ENCODE data around the gene NEAT1. TPM values are rescaled to one million over a fixed set of nuclear protein-coding genes. Genes with fewer than 3 reads are reported as not detected.

The NEAT1 gene
- total RNA-seq, 1 donor from 2014 or later, result 43.4 TPM

DNA sequence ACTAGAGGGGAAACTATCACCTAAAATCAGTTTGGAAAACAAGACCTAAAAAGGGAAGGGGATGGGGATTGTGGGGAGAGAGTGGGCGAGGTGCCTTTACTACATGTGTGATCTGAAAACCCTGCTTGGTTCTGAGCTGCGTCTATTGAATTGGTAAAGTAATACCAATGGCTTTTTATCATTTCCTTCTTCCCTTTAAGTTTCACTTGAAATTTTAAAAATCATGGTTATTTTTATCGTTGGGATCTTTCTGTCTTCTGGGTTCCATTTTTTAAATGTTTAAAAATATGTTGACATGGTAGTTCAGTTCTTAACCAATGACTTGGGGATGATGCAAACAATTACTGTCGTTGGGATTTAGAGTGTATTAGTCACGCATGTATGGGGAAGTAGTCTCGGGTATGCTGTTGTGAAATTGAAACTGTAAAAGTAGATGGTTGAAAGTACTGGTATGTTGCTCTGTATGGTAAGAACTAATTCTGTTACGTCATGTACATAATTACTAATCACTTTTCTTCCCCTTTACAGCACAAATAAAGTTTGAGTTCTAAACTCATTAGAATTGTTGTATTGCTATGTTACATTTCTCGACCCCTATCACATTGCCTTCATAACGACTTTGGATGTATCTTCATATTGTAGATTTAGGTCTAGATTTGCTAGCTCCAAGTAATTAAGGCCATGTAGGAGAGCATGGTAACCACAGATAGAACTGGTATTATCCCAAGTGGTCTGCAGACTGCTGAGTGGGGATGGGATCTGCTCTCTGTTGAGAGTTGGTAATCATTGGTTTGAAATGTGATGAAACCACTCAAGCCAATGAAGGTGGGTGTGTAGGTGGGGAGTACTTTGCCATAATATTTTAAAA, 3.6 kb downstream of the NEAT1 start:
- Mint-ChIP-seq H3K27ac (ENCODE audit: unreplicated experiment) (no peak overlapping the region), H3K9me3 (ENCODE audit: unreplicated experiment) (no peaks in the 10 kb centered on the region), H3K4me3 (ENCODE audit: unreplicated experiment) (peak overlapping the region; percentile 52), H3K36me3 (ENCODE audit: low read depth, unreplicated experiment) (peaks cover 4% of the 10 kb centered on the region), H3K4me1 (ENCODE audit: unreplicated experiment) (peaks cover 71% of the 10 kb centered on the region), H3K27me3 (ENCODE audit: unreplicated experiment) (peaks cover 20% of the 10 kb centered on the region)
- TF ChIP-seq, protein P1, sequence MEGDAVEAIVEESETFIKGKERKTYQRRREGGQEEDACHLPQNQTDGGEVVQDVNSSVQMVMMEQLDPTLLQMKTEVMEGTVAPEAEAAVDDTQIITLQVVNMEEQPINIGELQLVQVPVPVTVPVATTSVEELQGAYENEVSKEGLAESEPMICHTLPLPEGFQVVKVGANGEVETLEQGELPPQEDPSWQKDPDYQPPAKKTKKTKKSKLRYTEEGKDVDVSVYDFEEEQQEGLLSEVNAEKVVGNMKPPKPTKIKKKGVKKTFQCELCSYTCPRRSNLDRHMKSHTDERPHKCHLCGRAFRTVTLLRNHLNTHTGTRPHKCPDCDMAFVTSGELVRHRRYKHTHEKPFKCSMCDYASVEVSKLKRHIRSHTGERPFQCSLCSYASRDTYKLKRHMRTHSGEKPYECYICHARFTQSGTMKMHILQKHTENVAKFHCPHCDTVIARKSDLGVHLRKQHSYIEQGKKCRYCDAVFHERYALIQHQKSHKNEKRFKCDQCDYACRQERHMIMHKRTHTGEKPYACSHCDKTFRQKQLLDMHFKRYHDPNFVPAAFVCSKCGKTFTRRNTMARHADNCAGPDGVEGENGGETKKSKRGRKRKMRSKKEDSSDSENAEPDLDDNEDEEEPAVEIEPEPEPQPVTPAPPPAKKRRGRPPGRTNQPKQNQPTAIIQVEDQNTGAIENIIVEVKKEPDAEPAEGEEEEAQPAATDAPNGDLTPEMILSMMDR (IDR thresholded peaks at IDR 0.05; ENCODE audit: unreplicated experiment), result no peak
- DNase-seq (ENCODE audit: low spot score), result no peak

DNA sequence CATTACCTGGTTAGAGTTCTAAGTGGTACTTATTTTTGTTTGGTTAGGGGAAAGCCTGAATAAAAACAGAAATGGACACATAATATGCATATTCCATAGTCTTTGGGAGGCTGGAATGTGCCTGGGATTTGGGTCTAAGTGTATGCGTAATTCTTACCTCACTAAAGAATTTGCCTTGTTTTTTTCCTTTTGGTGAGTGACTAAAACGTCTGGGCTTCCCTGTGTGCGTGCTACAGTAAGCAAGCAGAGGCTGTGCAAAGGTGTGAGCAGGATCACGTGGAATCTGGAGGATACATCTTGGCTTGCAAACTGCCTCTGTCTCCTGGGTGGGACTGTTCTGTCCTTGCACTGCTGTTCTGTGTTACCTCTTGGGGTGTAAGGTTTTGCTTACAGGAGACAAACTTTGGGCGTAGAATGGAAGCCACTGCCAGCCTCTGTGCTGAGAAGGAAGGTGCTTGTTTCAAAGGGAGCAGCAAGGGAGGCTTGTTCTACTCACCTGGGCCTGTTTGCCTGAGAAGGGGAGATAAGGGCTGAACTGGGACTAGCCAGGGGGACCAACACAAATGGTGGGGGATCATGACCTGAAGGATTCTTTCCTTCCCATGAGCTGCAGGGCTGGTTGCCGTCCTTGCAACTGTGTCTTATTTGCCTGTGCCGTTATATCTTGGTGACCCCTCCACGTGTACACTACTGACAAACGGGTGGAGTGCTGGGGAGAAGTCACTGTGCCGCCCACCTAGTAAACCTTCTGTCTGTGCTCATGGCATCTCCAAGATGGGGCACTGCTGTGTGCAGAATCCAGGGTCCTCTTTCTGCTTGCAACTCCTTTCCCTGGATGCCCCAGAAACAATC, 4.5 kb downstream of the NEAT1 start:
- Mint-ChIP-seq H3K4me1 (ENCODE audit: unreplicated experiment) (peaks cover 65% of the 10 kb centered on the region), H3K9me3 (ENCODE audit: unreplicated experiment) (no peaks in the 10 kb centered on the region), H3K27me3 (ENCODE audit: unreplicated experiment) (peaks cover 16% of the 10 kb centered on the region), H3K4me3 (ENCODE audit: unreplicated experiment) (peak overlapping the region; percentile 29), H3K36me3 (ENCODE audit: low read depth, unreplicated experiment) (peaks cover 4% of the 10 kb centered on the region), H3K27ac (ENCODE audit: unreplicated experiment) (no peak overlapping the region)
- no peak for DNase-seq (ENCODE audit: low spot score)
- TF ChIP-seq, protein P1 (IDR thresholded peaks at IDR 0.05; ENCODE audit: unreplicated experiment), result no peak

DNA sequence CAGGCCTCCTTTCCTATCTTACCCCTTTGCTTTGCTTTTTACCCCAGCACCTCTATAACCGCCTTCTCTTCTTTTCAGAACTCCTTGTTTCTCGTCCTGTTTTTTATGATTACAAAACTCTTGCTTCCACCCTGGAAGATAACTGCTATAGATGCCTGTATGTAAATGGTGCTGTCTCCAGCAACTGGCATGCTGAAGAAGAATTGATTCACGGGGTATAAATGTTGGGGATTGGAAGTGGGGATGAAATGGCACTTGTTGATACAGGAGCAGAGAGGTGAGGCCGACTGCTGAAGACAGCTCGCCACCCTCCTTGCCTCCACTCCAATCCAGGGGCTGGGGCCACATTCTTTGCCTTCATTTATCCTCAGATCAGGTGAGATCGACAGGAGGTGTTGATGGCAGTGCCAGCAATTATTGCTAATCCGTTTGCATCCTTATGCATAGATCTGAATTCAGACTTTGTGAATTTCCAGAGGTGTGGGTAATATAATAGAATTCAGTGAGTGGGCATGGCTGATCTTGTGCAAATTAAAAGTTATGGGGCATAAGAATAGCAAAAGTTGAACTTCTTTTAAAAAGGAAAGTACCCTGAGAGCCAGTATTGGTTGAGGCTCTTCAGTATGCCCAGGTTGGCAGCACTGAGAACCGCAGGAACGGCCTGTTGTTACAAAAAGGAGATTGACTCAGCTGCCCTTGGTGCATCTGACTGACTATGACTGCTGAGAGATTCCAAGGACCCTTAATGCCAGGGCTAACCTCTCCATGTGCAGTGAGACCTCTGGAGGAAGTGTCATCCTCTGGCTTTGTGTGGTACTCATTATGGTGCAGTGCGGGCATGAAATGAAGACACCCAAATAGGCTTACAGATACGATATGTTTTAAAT, 5.3 kb downstream of the NEAT1 start:
- no peak for DNase-seq (ENCODE audit: low spot score)
- Mint-ChIP-seq H3K4me3 (ENCODE audit: unreplicated experiment) (peak overlapping the region; percentile 29), H3K9me3 (ENCODE audit: unreplicated experiment) (no peaks in the 10 kb centered on the region), H3K27ac (ENCODE audit: unreplicated experiment) (no peak overlapping the region), H3K36me3 (ENCODE audit: low read depth, unreplicated experiment) (no peaks in the 10 kb centered on the region), H3K27me3 (ENCODE audit: unreplicated experiment) (peaks cover 11% of the 10 kb centered on the region), H3K4me1 (ENCODE audit: unreplicated experiment) (peaks cover 61% of the 10 kb centered on the region)
- TF ChIP-seq, protein P1 (IDR thresholded peaks at IDR 0.05; ENCODE audit: unreplicated experiment), result no peak

DNA sequence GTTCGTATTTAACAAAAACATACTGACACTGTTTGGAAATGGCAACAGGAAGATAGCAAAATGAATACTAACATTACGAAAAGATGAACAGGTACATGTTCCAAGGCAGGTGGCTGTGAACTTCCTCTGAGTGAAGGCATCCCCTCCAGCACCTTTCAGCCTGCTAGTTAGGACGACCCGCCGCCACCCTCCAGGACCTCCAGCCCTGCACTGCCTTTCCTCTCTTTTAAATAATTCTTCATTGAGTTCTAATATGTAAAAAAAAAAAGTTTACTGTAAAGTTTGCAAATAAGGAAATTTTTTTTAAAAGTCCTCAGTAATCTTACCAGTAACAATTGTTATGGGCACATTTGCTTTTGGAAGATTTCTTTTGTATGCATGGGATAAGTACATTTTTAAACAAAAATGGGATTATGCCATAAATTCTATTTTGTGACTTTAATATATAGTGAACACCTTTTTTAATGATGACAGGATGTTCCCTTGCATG, 6.0 kb downstream of the NEAT1 start:
- no peak for DNase-seq (ENCODE audit: low spot score)
- Mint-ChIP-seq H3K4me1 (ENCODE audit: unreplicated experiment) (peaks cover 55% of the 10 kb centered on the region), H3K36me3 (ENCODE audit: low read depth, unreplicated experiment) (no peaks in the 10 kb centered on the region), H3K27me3 (ENCODE audit: unreplicated experiment) (peaks cover 9% of the 10 kb centered on the region), H3K9me3 (ENCODE audit: unreplicated experiment) (no peaks in the 10 kb centered on the region), H3K4me3 (ENCODE audit: unreplicated experiment) (no peak overlapping the region), H3K27ac (ENCODE audit: unreplicated experiment) (no peak overlapping the region)
- TF ChIP-seq, protein P1 (IDR thresholded peaks at IDR 0.05; ENCODE audit: unreplicated experiment), result no peak

Data from endothelial cell (in vitro differentiated cells).